ENCODE results near the gene MYO5B. TPM values are rescaled to one million over a fixed set of nuclear protein-coding genes. Genes with fewer than 3 reads are reported as not detected.

Gene MYO5B
- total and polyA plus RNA-seq, 4 donors: 5.4 to 23.4 (median 11.4) TPM

DNA sequence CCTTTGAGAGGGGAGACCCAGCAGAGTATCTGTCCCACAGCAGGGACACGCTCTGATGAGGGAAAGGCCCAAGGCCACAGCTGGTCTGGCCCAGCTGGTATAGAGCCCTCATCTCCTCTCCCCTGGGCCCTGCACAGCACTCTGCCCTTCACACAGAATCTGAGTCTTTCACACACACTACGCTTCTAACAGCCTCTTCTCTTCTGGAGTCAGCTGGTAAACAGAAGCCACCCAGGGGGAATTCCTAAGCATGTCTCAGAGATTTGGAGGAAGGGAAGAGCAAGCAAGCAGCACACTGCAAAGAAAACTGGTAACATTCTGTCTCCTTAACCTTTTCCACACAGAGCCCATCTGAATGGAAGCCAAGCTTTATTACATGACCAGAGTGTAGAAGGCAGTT is 260.5 kb downstream of the MYO5B start:
- peaks cover 0 to 14% (median 6%) of the 10 kb centered on the region in 4 donors for H3K36me3 ChIP-seq (ENCODE audit: control insufficient read depth in 4 of 4, insufficient read depth in 3 of 4, low read depth in 1 of 4, low read length in 3 of 4)
- H3K9me3 ChIP-seq (ENCODE audit: control insufficient read depth in 4 of 4, low read length in 3 of 4): no peaks in the 10 kb centered on the region
- H3K27me3 ChIP-seq (ENCODE audit: control insufficient read depth in 4 of 4, insufficient read depth in 4 of 4, low read length in 3 of 4): no peaks in the 10 kb centered on the region
- H3K9ac ChIP-seq (ENCODE audit: low read depth in 1 of 2, low read length in 2 of 2): no peak overlapping the region
- H3K4me3 ChIP-seq (ENCODE audit: low read depth in 1 of 3, low read length in 3 of 3): no peak overlapping the region
- no peak for DNase-seq (ENCODE audit: low spot score)
- TF ChIP-seq EGR1 (IDR thresholded peaks at IDR 0.05; ENCODE audit: low read depth in 2 of 2): no peak
- TF ChIP-seq, protein P1, sequence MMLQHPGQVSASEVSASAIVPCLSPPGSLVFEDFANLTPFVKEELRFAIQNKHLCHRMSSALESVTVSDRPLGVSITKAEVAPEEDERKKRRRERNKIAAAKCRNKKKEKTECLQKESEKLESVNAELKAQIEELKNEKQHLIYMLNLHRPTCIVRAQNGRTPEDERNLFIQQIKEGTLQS (IDR thresholded peaks at IDR 0.05): no peak
- TF ChIP-seq YY1 (IDR thresholded peaks at IDR 0.05): no peak
- TF ChIP-seq FOXA2 (IDR thresholded peaks at IDR 0.05): no peak
- TF ChIP-seq FOXA1 (IDR thresholded peaks at IDR 0.05): no peak
- no peak for TF ChIP-seq RAD21 (IDR thresholded peaks at IDR 0.05)
- TF ChIP-seq HNF4G (IDR thresholded peaks at IDR 0.05): no peak
- no peak for TF ChIP-seq JUND (IDR thresholded peaks at IDR 0.05)
- TF ChIP-seq HNF4A (conservative IDR thresholded peaks at IDR 0.05): no peak
- TF ChIP-seq, protein P2, sequence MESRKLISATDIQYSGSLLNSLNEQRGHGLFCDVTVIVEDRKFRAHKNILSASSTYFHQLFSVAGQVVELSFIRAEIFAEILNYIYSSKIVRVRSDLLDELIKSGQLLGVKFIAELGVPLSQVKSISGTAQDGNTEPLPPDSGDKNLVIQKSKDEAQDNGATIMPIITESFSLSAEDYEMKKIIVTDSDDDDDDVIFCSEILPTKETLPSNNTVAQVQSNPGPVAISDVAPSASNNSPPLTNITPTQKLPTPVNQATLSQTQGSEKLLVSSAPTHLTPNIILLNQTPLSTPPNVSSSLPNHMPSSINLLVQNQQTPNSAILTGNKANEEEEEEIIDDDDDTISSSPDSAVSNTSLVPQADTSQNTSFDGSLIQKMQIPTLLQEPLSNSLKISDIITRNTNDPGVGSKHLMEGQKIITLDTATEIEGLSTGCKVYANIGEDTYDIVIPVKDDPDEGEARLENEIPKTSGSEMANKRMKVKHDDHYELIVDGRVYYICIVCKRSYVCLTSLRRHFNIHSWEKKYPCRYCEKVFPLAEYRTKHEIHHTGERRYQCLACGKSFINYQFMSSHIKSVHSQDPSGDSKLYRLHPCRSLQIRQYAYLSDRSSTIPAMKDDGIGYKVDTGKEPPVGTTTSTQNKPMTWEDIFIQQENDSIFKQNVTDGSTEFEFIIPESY (IDR thresholded peaks at IDR 0.05): no peak
- TF ChIP-seq, protein P3, sequence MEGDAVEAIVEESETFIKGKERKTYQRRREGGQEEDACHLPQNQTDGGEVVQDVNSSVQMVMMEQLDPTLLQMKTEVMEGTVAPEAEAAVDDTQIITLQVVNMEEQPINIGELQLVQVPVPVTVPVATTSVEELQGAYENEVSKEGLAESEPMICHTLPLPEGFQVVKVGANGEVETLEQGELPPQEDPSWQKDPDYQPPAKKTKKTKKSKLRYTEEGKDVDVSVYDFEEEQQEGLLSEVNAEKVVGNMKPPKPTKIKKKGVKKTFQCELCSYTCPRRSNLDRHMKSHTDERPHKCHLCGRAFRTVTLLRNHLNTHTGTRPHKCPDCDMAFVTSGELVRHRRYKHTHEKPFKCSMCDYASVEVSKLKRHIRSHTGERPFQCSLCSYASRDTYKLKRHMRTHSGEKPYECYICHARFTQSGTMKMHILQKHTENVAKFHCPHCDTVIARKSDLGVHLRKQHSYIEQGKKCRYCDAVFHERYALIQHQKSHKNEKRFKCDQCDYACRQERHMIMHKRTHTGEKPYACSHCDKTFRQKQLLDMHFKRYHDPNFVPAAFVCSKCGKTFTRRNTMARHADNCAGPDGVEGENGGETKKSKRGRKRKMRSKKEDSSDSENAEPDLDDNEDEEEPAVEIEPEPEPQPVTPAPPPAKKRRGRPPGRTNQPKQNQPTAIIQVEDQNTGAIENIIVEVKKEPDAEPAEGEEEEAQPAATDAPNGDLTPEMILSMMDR (IDR thresholded peaks at IDR 0.05; ENCODE audit: low read depth, low read length, missing input control): no peak
- TF ChIP-seq, protein P4, sequence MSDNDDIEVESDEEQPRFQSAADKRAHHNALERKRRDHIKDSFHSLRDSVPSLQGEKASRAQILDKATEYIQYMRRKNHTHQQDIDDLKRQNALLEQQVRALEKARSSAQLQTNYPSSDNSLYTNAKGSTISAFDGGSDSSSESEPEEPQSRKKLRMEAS (IDR thresholded peaks at IDR 0.05): no peak
- TF ChIP-seq TAF1 (conservative IDR thresholded peaks at IDR 0.05): no peak
- no peak for TF ChIP-seq NR2F2 (IDR thresholded peaks at IDR 0.05)
- TF ChIP-seq, protein P5, sequence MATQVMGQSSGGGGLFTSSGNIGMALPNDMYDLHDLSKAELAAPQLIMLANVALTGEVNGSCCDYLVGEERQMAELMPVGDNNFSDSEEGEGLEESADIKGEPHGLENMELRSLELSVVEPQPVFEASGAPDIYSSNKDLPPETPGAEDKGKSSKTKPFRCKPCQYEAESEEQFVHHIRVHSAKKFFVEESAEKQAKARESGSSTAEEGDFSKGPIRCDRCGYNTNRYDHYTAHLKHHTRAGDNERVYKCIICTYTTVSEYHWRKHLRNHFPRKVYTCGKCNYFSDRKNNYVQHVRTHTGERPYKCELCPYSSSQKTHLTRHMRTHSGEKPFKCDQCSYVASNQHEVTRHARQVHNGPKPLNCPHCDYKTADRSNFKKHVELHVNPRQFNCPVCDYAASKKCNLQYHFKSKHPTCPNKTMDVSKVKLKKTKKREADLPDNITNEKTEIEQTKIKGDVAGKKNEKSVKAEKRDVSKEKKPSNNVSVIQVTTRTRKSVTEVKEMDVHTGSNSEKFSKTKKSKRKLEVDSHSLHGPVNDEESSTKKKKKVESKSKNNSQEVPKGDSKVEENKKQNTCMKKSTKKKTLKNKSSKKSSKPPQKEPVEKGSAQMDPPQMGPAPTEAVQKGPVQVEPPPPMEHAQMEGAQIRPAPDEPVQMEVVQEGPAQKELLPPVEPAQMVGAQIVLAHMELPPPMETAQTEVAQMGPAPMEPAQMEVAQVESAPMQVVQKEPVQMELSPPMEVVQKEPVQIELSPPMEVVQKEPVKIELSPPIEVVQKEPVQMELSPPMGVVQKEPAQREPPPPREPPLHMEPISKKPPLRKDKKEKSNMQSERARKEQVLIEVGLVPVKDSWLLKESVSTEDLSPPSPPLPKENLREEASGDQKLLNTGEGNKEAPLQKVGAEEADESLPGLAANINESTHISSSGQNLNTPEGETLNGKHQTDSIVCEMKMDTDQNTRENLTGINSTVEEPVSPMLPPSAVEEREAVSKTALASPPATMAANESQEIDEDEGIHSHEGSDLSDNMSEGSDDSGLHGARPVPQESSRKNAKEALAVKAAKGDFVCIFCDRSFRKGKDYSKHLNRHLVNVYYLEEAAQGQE (IDR thresholded peaks at IDR 0.05): no peak
- TF ChIP-seq SP1 (IDR thresholded peaks at IDR 0.05): no peak
- TF ChIP-seq GABPA (IDR thresholded peaks at IDR 0.05 in 1 of 2, conservative IDR thresholded peaks at IDR 0.05 in 1 of 2): no peak
- no peak for TF ChIP-seq RXRA (IDR thresholded peaks at IDR 0.05)
- H3K4me1 ChIP-seq (ENCODE audit: control insufficient read depth in 4 of 4, insufficient read depth in 4 of 4, low read length in 3 of 4): no peaks in the 10 kb centered on the region
- no peak overlapping the region for H3K27ac ChIP-seq (ENCODE audit: low read depth in 1 of 2, low read length in 2 of 2)
- 96% methylated on average over 2 of the region's 2 CpGs for WGBS

Measured in liver (tissue), 9 donors.